Measurements from ENCODE around the gene CDH16.

DNA sequence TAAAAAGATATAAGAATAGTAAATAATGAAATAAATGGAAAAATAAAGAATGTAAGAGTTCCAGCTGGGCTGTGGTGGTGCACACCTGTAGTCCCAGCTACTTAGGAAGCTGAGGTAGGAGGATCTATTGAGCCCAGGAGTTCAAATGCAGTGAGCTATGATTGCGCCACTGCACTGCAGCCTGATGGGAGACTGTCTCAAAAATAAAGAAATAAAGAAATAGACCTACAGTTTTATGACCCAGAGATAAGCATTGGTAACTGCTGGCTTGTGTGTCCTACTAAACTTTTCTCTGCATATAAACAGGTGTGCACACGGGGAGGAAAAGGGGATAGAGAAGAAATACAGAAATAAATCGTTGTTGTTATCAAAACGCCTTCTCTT lies 46.1 kb downstream of the CDH16 start:
- TF ChIP-seq, protein P1, sequence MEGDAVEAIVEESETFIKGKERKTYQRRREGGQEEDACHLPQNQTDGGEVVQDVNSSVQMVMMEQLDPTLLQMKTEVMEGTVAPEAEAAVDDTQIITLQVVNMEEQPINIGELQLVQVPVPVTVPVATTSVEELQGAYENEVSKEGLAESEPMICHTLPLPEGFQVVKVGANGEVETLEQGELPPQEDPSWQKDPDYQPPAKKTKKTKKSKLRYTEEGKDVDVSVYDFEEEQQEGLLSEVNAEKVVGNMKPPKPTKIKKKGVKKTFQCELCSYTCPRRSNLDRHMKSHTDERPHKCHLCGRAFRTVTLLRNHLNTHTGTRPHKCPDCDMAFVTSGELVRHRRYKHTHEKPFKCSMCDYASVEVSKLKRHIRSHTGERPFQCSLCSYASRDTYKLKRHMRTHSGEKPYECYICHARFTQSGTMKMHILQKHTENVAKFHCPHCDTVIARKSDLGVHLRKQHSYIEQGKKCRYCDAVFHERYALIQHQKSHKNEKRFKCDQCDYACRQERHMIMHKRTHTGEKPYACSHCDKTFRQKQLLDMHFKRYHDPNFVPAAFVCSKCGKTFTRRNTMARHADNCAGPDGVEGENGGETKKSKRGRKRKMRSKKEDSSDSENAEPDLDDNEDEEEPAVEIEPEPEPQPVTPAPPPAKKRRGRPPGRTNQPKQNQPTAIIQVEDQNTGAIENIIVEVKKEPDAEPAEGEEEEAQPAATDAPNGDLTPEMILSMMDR (conservative IDR thresholded peaks at IDR 0.05 in 1 of 2, IDR thresholded peaks at IDR 0.05 in 1 of 2; ENCODE audit: low read depth in 1 of 2, low read length in 2 of 2), result no peak
- TF ChIP-seq EZH2 (IDR thresholded peaks at IDR 0.05; ENCODE audit: low read length, missing control alignments), result no peak

All from fibroblast of lung (primary cell).